T-helper 1 cell (primary cell): Measurements from ENCODE around the gene DDIT4.
"Not testable (repeated sequence)": the region's sequence is repeated elsewhere in the genome, so short reads cannot be mapped to it uniquely, and the experiment has no call there.

Experiments used
- DNase-seq, 5 donors: peaks; one replicate each; pipeline ENCODE4 v3.0.0-alpha.2; 2012 to 2020

DDIT4 gene

GRCh38 chr10:72267819-72268399, 5.8 kb upstream of the DDIT4 start:
- no peak for DNase-seq

- DNase-seq, result not testable (repeated sequence)
These were observed 5.1 kb upstream of the DDIT4 start for GRCh38 chr10:72268475-72269200.

GRCh38 chr10:72270607-72271281, 3.0 kb upstream of the DDIT4 start:
- DNase-seq, result no peak

GRCh38 chr10:72272689-72273409, 875 bp upstream of the DDIT4 start:
- peak in 1 of 5 donors; percentile 80 for DNase-seq

- no peak for DNase-seq
These were observed 547 bp downstream of the DDIT4 start for GRCh38 chr10:72274213-72274729.

GRCh38 chr10:72274730-72275350, 1.1 kb downstream of the DDIT4 start:
- peak; percentile 27 to 86 (median 63) for DNase-seq

- DNase-seq, result peak in 1 of 5 donors; percentile 48
These were observed 1.8 kb downstream of the DDIT4 start for GRCh38 chr10:72275351-72276012.

- peak in 1 of 5 donors; percentile 45 for DNase-seq
These were observed 2.3 kb downstream of the DDIT4 start for GRCh38 chr10:72276013-72276387.

GRCh38 chr10:72276421-72277339, 3.0 kb downstream of the DDIT4 start:
- peak in 1 of 5 donors; percentile 46 for DNase-seq

GRCh38 chr10:72277340-72277995, 3.7 kb downstream of the DDIT4 start:
- DNase-seq, result no peak

GRCh38 chr10:72277996-72278667, 4.4 kb downstream of the DDIT4 start:
- no peak for DNase-seq

GRCh38 chr10:72278668-72279393, 5.1 kb downstream of the DDIT4 start:
- DNase-seq, result no peak

GRCh38 chr10:72279587-72279986, 5.9 kb downstream of the DDIT4 start:
- not testable (repeated sequence) for DNase-seq

GRCh38 chr10:72283131-72283530, 9.4 kb downstream of the DDIT4 start:
- DNase-seq, result no peak

GRCh38 chr10:72285972-72286521, 12.3 kb downstream of the DDIT4 start:
- no peak for DNase-seq

GRCh38 chr10:72291019-72291532, 17.4 kb downstream of the DDIT4 start:
- DNase-seq, result peak in 3 of 5 donors; percentile 40 to 62 (median 44)

- DNase-seq, result peak in 1 of 5 donors; percentile 69
These were observed 18.5 kb downstream of the DDIT4 start for GRCh38 chr10:72292223-72292691.

- DNase-seq, result no peak
These were observed 21.7 kb downstream of the DDIT4 start for GRCh38 chr10:72295330-72295910.
